ENCODE results near the gene KLHL35. TPM values are rescaled to one million over a fixed set of nuclear protein-coding genes. Genes with fewer than 3 reads are reported as not detected.
A peak's percentile ranks its signal among the peaks of the same experiment; 100 is the strongest.

The KLHL35 gene
- total and polyA plus RNA-seq, 2 donors from 2014 or later: 0.26 to 1.8 TPM

DNA sequence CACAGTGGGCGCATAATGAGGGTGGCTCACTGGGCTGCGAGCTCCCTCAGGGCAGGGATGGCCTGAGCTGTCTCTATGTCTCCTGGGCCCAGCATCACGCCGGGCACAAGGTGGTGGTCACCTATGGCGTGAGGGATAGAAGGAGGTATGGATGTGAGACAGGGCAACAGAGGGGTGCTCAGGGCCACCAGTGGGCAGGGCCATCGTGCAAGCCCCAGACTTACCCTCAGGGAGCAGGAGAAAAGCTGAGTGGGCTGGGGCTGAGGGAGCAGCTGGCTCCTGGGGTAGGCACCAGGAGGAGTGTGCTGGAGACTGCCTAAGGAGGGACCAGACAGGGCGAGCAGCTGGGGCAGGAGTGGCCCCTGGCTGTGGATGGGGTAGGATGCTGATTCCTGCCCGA is 34.3 kb upstream of the KLHL35 start:
- no peak for FAIRE-seq
- Histone ChIP-seq H3K27me3 (ENCODE audit: control insufficient read depth, insufficient read depth, low read length) (no peaks in the 10 kb centered on the region), H3K9me3 (ENCODE audit: control insufficient read depth in 2 of 3, insufficient read depth in 1 of 3, low read length in 3 of 3) (no peaks in the 10 kb centered on the region), H3K4me1 (ENCODE audit: control insufficient read depth in 2 of 3, insufficient read depth in 2 of 3, low read depth in 1 of 3, low read length in 3 of 3) (peaks cover 0 to 35% (median 10%) of the 10 kb centered on the region in 3 donors), H3K9ac (ENCODE audit: low read length in 3 of 3) (no peak overlapping the region), H3K4me3 (ENCODE audit: low read length in 3 of 3) (no peak overlapping the region), H3K36me3 (ENCODE audit: control insufficient read depth in 2 of 3, insufficient read depth in 3 of 3, low read length in 3 of 3) (no peaks in the 10 kb centered on the region), H3K27ac (ENCODE audit: low read depth in 2 of 2, low read length in 2 of 2) (no peak overlapping the region)
- TF ChIP-seq, protein P1, sequence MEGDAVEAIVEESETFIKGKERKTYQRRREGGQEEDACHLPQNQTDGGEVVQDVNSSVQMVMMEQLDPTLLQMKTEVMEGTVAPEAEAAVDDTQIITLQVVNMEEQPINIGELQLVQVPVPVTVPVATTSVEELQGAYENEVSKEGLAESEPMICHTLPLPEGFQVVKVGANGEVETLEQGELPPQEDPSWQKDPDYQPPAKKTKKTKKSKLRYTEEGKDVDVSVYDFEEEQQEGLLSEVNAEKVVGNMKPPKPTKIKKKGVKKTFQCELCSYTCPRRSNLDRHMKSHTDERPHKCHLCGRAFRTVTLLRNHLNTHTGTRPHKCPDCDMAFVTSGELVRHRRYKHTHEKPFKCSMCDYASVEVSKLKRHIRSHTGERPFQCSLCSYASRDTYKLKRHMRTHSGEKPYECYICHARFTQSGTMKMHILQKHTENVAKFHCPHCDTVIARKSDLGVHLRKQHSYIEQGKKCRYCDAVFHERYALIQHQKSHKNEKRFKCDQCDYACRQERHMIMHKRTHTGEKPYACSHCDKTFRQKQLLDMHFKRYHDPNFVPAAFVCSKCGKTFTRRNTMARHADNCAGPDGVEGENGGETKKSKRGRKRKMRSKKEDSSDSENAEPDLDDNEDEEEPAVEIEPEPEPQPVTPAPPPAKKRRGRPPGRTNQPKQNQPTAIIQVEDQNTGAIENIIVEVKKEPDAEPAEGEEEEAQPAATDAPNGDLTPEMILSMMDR (IDR thresholded peaks at IDR 0.05; ENCODE audit: borderline replicate concordance, extremely low read depth, insufficient read depth): no peak
- peak in 1 of 5 donors; percentile 35 for DNase-seq
- intact Hi-C loops (cut with DNase I): no loop called here

DNA sequence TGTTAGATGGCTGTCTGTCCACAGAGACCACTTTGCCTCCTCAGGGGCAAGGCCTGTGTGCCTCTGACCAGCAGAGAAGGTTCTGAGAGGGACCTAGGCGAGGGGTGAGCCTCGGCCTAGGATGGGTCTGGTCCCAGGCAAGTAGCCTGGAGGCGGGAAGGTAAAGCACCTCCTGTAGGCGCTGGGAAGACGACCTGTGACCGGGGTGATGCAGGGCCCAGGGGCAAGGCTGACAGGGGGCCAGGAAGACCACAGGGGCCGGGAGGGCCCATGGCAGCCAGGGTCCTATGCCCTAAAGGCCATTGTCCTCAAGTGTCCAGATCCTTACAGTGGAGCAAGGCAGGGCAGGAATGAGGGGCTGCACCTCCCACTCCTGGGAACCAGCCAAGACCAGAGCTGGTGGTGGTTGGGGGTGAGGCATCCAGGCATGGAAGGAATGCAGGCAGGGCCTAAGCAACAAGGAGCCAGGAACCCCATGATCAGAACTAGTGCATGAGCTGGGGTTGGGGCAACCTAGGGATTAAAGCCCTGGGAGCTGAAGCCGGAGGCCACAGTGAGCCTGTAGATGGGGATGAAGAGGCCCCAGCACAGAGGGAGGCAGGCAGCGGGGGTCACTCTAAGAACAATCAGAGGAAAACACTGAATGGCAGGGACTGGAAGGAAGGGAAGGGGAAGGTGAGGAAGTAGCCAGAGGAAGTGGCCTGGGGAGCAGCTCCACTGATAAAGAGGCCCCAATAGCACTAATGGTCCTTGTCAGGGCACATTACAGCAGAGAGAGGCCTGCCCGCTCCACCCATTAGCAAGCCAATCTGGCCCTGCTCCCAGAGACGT is 32.9 kb upstream of the KLHL35 start:
- Histone ChIP-seq H3K36me3 (ENCODE audit: control insufficient read depth in 2 of 3, insufficient read depth in 3 of 3, low read length in 3 of 3) (no peaks in the 10 kb centered on the region), H3K4me1 (ENCODE audit: control insufficient read depth in 2 of 3, insufficient read depth in 2 of 3, low read depth in 1 of 3, low read length in 3 of 3) (peaks cover 0 to 35% (median 10%) of the 10 kb centered on the region in 3 donors), H3K4me3 (ENCODE audit: low read length in 3 of 3) (no peak overlapping the region), H3K27me3 (ENCODE audit: control insufficient read depth, insufficient read depth, low read length) (no peaks in the 10 kb centered on the region), H3K9ac (ENCODE audit: low read length in 3 of 3) (no peak overlapping the region), H3K27ac (ENCODE audit: low read depth in 2 of 2, low read length in 2 of 2) (peak overlapping the region in 1 of 2 donors; percentile 2), H3K9me3 (ENCODE audit: control insufficient read depth in 2 of 3, insufficient read depth in 1 of 3, low read length in 3 of 3) (no peaks in the 10 kb centered on the region)
- TF ChIP-seq, protein P1 (IDR thresholded peaks at IDR 0.05; ENCODE audit: borderline replicate concordance, extremely low read depth, insufficient read depth): no peak
- DNase-seq: peak; percentile 58 to 87 (median 76)
- intact Hi-C loops (cut with DNase I): no loop called here
- no peak for FAIRE-seq

DNA sequence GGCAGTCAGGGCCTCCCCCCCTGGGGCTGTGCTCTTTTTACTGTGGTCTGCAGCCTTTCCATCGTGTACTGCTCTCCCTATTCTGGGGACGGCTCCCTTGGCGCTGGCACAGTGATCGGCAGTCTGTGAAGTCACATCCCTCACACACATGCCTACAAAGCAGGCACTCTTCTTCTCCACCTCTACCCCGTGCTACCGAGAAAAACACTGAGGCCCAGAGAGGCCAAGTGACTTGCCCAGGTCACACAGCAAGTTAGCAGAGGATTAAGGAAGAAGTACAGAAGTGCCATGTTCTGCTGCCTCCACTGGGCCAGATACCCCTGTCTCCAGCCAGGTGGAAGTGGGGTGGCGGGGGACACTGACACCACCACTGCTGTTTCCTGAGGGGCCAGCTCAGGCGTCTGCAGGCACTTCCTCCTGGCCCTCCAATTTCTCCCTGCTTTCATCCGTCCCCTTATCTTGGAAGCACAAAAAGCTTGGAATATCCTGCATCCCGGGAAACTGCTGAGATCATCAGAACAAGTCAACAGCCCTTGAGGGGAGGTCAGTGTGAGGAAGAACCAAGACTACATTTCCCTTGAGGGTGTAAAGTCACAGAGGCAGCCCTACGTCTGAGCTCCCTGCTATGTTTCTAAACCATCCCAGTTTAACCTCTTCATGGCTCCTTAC is 30.2 kb upstream of the KLHL35 start:
- FAIRE-seq: no peak
- intact Hi-C loops (cut with DNase I): no loop called here
- H3K4me3 ChIP-seq (ENCODE audit: low read length in 3 of 3): no peak overlapping the region
- TF ChIP-seq, protein P1 (IDR thresholded peaks at IDR 0.05; ENCODE audit: borderline replicate concordance, extremely low read depth, insufficient read depth): no peak
- no peak overlapping the region for H3K27ac ChIP-seq (ENCODE audit: low read depth in 2 of 2, low read length in 2 of 2)
- peak in 1 of 5 donors; percentile 50 for DNase-seq
- no peaks in the 10 kb centered on the region for H3K36me3 ChIP-seq (ENCODE audit: control insufficient read depth in 2 of 3, insufficient read depth in 3 of 3, low read length in 3 of 3)
- H3K9me3 ChIP-seq (ENCODE audit: control insufficient read depth in 2 of 3, insufficient read depth in 1 of 3, low read length in 3 of 3): no peaks in the 10 kb centered on the region
- H3K27me3 ChIP-seq (ENCODE audit: control insufficient read depth, insufficient read depth, low read length): no peaks in the 10 kb centered on the region
- H3K4me1 ChIP-seq (ENCODE audit: control insufficient read depth in 2 of 3, insufficient read depth in 2 of 3, low read depth in 1 of 3, low read length in 3 of 3): peaks cover 0 to 24% (median 6%) of the 10 kb centered on the region in 3 donors
- H3K9ac ChIP-seq (ENCODE audit: low read length in 3 of 3): no peak overlapping the region
